ENCODE results near the gene FLYWCH2.
"Not testable (repeated sequence)": the region's sequence is repeated elsewhere in the genome, so short reads cannot be mapped to it uniquely, and the experiment has no call there.

Gene FLYWCH2

DNA sequence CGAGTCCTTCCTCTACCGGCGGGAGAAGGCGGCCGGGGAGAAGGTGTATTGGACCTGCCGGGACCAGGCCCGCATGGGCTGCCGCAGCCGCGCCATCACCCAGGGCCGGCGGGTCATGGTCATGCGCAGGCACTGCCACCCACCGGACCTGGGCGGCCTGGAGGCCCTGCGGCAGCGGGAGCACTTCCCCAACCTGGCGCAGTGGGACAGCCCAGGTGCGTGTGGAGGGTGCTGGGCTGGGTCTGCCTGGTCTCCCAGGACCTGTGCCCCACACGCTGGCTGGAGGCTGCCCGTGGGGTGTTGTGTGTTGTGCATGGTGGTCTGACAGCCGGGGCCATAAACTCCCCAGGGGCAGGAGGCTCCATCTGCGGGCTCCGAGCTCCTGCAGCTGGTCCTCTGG, 54.2 kb downstream of the FLYWCH2 start:
- no peak for DNase-seq (ENCODE audit: low read depth in 2 of 2)

GRCh38 chr16:2938206-2938605, 55.2 kb downstream of the FLYWCH2 start:
- DNase-seq (ENCODE audit: low read depth in 2 of 2): no peak

- no peak for DNase-seq (ENCODE audit: low read depth in 2 of 2)
Observed at GRCh38 chr16:2939968-2940367, 57.0 kb downstream of the FLYWCH2 start.

DNA sequence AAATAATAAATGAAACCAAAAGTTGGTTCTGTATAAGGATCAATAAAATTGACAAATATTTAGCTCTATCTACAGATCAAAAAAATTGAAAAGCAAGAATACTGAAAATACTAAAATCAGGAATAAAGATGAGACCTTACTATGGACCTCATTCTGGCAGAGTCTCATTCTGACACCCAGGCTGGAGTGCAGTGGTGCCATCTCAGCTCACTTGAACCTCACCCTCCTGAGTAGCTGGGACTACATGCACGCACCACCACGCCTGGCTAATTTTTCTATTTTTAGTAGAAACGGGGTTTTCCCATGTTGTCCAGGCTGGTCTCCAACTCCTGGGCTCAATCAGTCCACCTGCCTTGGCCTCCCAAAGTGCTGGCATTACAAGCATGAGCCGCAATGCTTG, 59.0 kb downstream of the FLYWCH2 start:
- DNase-seq (ENCODE audit: low read depth in 2 of 2): no peak

- not testable (repeated sequence) for DNase-seq (ENCODE audit: low read depth in 2 of 2)
Observed at GRCh38 chr16:2943716-2944115, 60.7 kb downstream of the FLYWCH2 start.

DNA sequence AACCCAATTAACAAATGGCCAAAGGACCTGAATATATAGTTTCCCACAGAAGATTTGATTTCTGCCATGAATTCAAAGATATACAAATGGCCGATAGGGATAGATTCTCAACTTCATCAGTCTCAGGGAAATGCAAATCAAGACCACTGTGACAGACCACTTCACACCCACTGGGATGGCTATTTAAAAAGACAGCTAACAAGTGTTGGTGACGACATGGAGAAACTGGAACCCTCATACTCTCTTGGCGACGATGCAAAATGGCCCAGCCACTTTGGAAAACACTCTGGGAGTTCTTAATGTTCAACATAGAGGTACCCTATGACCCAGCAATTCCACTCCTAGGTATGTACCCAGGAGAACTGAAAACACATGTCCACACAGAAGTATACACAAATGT, 63.6 kb downstream of the FLYWCH2 start:
- DNase-seq (ENCODE audit: low read depth in 2 of 2): no peak
